Liver (tissue), 9 donors: ENCODE data around the gene CSF1. TPM values are rescaled to one million over a fixed set of nuclear protein-coding genes. Genes with fewer than 3 reads are reported as not detected.

Experiments
- DNase-seq: peaks from one replicate; pipeline ENCODE4 v3.0.0-alpha.2; 2017; ENCODE audit warnings: low spot score
- H3K27ac ChIP-seq, 2 donors: one replicate each; pipeline ENCODE4 v1.7.0; 2013; ENCODE audit warnings: inconsistent platforms in 2 of 2, low read length in 2 of 2, control low read depth in 1 of 2, low read depth in 1 of 2, mild to moderate bottlenecking in 1 of 2
- H3K27me3 ChIP-seq, 4 donors: one replicate each; pipeline versions ENCODE4 v1.6.1 to v1.7.0; 2013; ENCODE audit warnings: low read length in 3 of 4, inconsistent platforms in 1 of 4, mild to moderate bottlenecking in 1 of 4, moderate library complexity in 1 of 4; ENCODE audit not compliant: control insufficient read depth in 4 of 4, insufficient read depth in 4 of 4
- H3K36me3 ChIP-seq, 4 donors: one replicate each; pipeline versions ENCODE4 v1.6.1 to v1.7.0; 2013; ENCODE audit warnings: low read length in 3 of 4, mild to moderate bottlenecking in 3 of 4, low read depth in 1 of 4, moderate library complexity in 1 of 4; ENCODE audit not compliant: control insufficient read depth in 4 of 4, insufficient read depth in 3 of 4
- H3K4me1 ChIP-seq, 4 donors: one replicate each; pipeline versions ENCODE4 v1.6.1 to v1.7.0; 2013; ENCODE audit warnings: low read length in 3 of 4, mild to moderate bottlenecking in 3 of 4, moderate library complexity in 1 of 4; ENCODE audit not compliant: control insufficient read depth in 4 of 4, insufficient read depth in 4 of 4
- H3K4me3 ChIP-seq, 3 donors: one replicate each; pipeline versions ENCODE4 v1.6.1 to v1.7.0; 2013; ENCODE audit warnings: low read length in 3 of 3, control low read depth in 1 of 3, low read depth in 1 of 3, mild to moderate bottlenecking in 1 of 3
- H3K9ac ChIP-seq, 2 donors: one replicate each; pipeline ENCODE4 v1.7.0; 2013; ENCODE audit warnings: low read length in 2 of 2, mild to moderate bottlenecking in 2 of 2, moderate library complexity in 2 of 2, control low read depth in 1 of 2, low read depth in 1 of 2
- H3K9me3 ChIP-seq, 4 donors: one replicate each; pipeline versions ENCODE4 v1.6.1 to v1.7.0; 2013; ENCODE audit warnings: low read length in 3 of 4; ENCODE audit not compliant: control insufficient read depth in 4 of 4
- ATF3 ChIP-seq: IDR thresholded peaks from 2 replicates; pipeline ENCODE4 v1.6.1; 2016; ENCODE audit warnings: antibody characterized with exemption
- CTCF ChIP-seq: fragments of 150-350 bp; IDR thresholded peaks from 2 replicates; pipeline ENCODE4 v1.5.1; 2017; ENCODE audit warnings: improper control_type of control experiment, low read depth, low read length; ENCODE audit not compliant: missing input control
- EGR1 ChIP-seq, 2 donors: IDR thresholded peaks; 2 replicates each; pipeline ENCODE4 v1.6.1; 2016 to 2018; ENCODE audit warnings: antibody characterized with exemption in 2 of 2, low read depth in 2 of 2
- FOXA1 ChIP-seq: IDR thresholded peaks from 2 replicates; pipeline ENCODE4 v1.6.1; 2016; ENCODE audit warnings: antibody characterized with exemption
- FOXA2 ChIP-seq: IDR thresholded peaks from 2 replicates; pipeline ENCODE4 v1.6.1; 2016; ENCODE audit warnings: antibody characterized with exemption
- GABPA ChIP-seq, 2 donors: IDR thresholded peaks in 1 of 2; conservative IDR thresholded peaks in 1 of 2; 2 replicates each; pipeline ENCODE4 v1.6.1; 2016; ENCODE audit warnings: antibody characterized with exemption in 2 of 2, mild to moderate bottlenecking in 1 of 2, moderate library complexity in 1 of 2
- HNF4G ChIP-seq: IDR thresholded peaks from 2 replicates; pipeline ENCODE4 v1.6.1; 2016; ENCODE audit warnings: antibody characterized with exemption
- JUND ChIP-seq, 2 donors: IDR thresholded peaks; 2 replicates each; pipeline ENCODE4 v1.6.1; 2016; ENCODE audit warnings: antibody characterized with exemption in 2 of 2
- MAX ChIP-seq: IDR thresholded peaks from 2 replicates; pipeline ENCODE4 v1.6.1; 2016; ENCODE audit warnings: antibody characterized with exemption
- NR2F2 ChIP-seq: IDR thresholded peaks from 2 replicates; pipeline ENCODE4 v1.6.1; 2016; ENCODE audit warnings: antibody characterized with exemption
- RAD21 ChIP-seq, 2 donors: IDR thresholded peaks; 2 replicates each; pipeline ENCODE4 v1.6.1; 2016; ENCODE audit warnings: antibody characterized with exemption in 2 of 2, mild to moderate bottlenecking in 2 of 2
- REST ChIP-seq: IDR thresholded peaks from 2 replicates; pipeline ENCODE4 v1.6.1; 2016; ENCODE audit warnings: antibody characterized with exemption, mild to moderate bottlenecking
- RXRA ChIP-seq, 2 donors: IDR thresholded peaks; 2 replicates each; pipeline ENCODE4 v1.6.1; 2017 to 2018; ENCODE audit warnings: antibody characterized with exemption in 2 of 2, mild to moderate bottlenecking in 1 of 2
- TAF1 ChIP-seq: conservative IDR thresholded peaks from 2 replicates; pipeline ENCODE4 v1.6.1; 2016; ENCODE audit warnings: antibody characterized with exemption, mild to moderate bottlenecking
- YY1 ChIP-seq: IDR thresholded peaks from 2 replicates; pipeline ENCODE4 v1.6.1; 2016; ENCODE audit warnings: antibody characterized with exemption, mild to moderate bottlenecking
- ZBTB33 ChIP-seq: IDR thresholded peaks from 2 replicates; pipeline ENCODE4 v1.6.1; 2016; ENCODE audit warnings: antibody characterized with exemption
- WGBS: extraction: QIAGEN DNeasy Blood & Tissue Kit; methylation state at CpG from one replicate; pipeline ENCODE4 v1.1.7; 2013; 5-methylcytosine and 5-hydroxymethylcytosine counted together
- polyA plus RNA-seq, 2 donors: library from polyadenylated mRNA; stranded (reverse) in 1 of 2; unstranded in 1 of 2; fragments of 200-250 nt in 1 of 2; fragments of >200 nt in 1 of 2; fragmentation: Nextera tagmentation in 1 of 2; extraction: Ambion mirVana in 1 of 2; gene quantifications; one replicate each; pipeline versions ENCODE4 v1.2.1 to v1.2.3, GENCODE V29; 2013 to 2015
- total RNA-seq, 2 donors: library from RNA; depleted of rRNA; stranded (reverse); fragments of >200 nt; gene quantifications; one replicate each; pipeline ENCODE4 v1.2.3, GENCODE V29; 2014
- donor health status: healthy.
- donor health status: healthy.
- donor health status: healthy.
- donor health status: healthy.
- donor health status: healthy.

The CSF1 gene
- total and polyA plus RNA-seq, 4 donors = 6.3 to 15.2 (median 11.3) TPM

- TF ChIP-seq ZBTB33 = no peak
Observed at GRCh38 chr1:109938556-109938955, 27.9 kb downstream of the CSF1 start (continued).

GRCh38 chr1:109942434-109942833 is 31.8 kb downstream of the CSF1 start:
- 89% methylated on average over 2 of the region's 2 CpGs for WGBS
- TF ChIP-seq FOXA1 (no peak), CTCF (no peak), YY1 (no peak), ZBTB33 (no peak), GABPA (IDR thresholded peaks at IDR 0.05 in 1 of 2, conservative IDR thresholded peaks at IDR 0.05 in 1 of 2) (no peak), RXRA (IDR thresholded peaks at IDR 0.05) (no peak), HNF4G (no peak), JUND (IDR thresholded peaks at IDR 0.05) (no peak), MAX (no peak), TAF1 (no peak), ATF3 (no peak), RAD21 (IDR thresholded peaks at IDR 0.05) (no peak), EGR1 (IDR thresholded peaks at IDR 0.05; ENCODE audit: low read depth in 2 of 2) (no peak), NR2F2 (no peak)
- Histone ChIP-seq H3K9ac (no peak overlapping the region), H3K9me3 (peaks cover 0 to 7% (median 3%) of the 10 kb centered on the region in 4 donors), H3K27me3 (no peaks in the 10 kb centered on the region), H3K27ac (no peak overlapping the region), H3K4me3 (no peak overlapping the region), H3K4me1 (peaks cover 0 to under 1% (median under 1%) of the 10 kb centered on the region in 4 donors), H3K36me3 (no peaks in the 10 kb centered on the region)
- DNase-seq = no peak

GRCh38 chr1:109944541-109944940 is 33.9 kb downstream of the CSF1 start:
- H3K4me1 ChIP-seq = peaks cover 3 to 15% (median 13%) of the 10 kb centered on the region in 4 donors
- H3K4me3 ChIP-seq = no peak overlapping the region
- 90% methylated on average over 2 of the region's 2 CpGs for WGBS
- H3K9ac ChIP-seq = no peak overlapping the region
- H3K27me3 ChIP-seq = no peaks in the 10 kb centered on the region
- H3K27ac ChIP-seq = no peak overlapping the region
- H3K9me3 ChIP-seq = no peaks in the 10 kb centered on the region
- DNase-seq = no peak
- H3K36me3 ChIP-seq = no peaks in the 10 kb centered on the region
- TF ChIP-seq CTCF = no peak
- no peak for TF ChIP-seq FOXA2
- TF ChIP-seq REST = no peak
- TF ChIP-seq NR2F2 = no peak
- no peak for TF ChIP-seq ATF3
- no peak for TF ChIP-seq MAX
- TF ChIP-seq JUND (IDR thresholded peaks at IDR 0.05) = no peak
- TF ChIP-seq RAD21 (IDR thresholded peaks at IDR 0.05) = no peak
- TF ChIP-seq FOXA1 = no peak
- TF ChIP-seq HNF4G = no peak
